T-helper 2 cell treated with Interferon-gamma antibody and Interleukin-4, amounts not matched to agents 5 μg/mL and 100 μg/mL, for 36 hours (primary cell): Measurements from ENCODE around the gene TRIM24.
"Not testable (repeated sequence)": the region's sequence is repeated elsewhere in the genome, so short reads cannot be mapped to it uniquely, and the experiment has no call there.

ENCODE experiments used
- DNase-seq: peaks from one replicate; pipeline ENCODE4 v3.0.0; 2021; ENCODE audit warnings: low spot score
- H3K27ac Mint-ChIP-seq: one replicate; pipeline ENCODE4 v1.8.0; 2021; ENCODE audit warnings: mild to moderate bottlenecking, mixed read lengths
- H3K27me3 Mint-ChIP-seq: one replicate; pipeline ENCODE4 v1.8.0; 2021; ENCODE audit warnings: low read depth, mixed read lengths
- H3K36me3 Mint-ChIP-seq: one replicate; pipeline ENCODE4 v1.8.0; 2021; ENCODE audit warnings: low read depth, mixed read lengths
- H3K4me1 Mint-ChIP-seq: one replicate; pipeline ENCODE4 v1.8.0; 2021; ENCODE audit warnings: low read depth, mixed read lengths
- H3K4me3 Mint-ChIP-seq: one replicate; pipeline ENCODE4 v1.8.0; 2022; ENCODE audit warnings: mild to moderate bottlenecking, moderate library complexity, mixed read lengths
- H3K9me3 Mint-ChIP-seq: one replicate; pipeline ENCODE4 v1.8.0; 2021; ENCODE audit warnings: mixed read lengths

Gene TRIM24

GRCh38 chr7:138495485-138495884 lies 35.4 kb downstream of the TRIM24 start:
- no peak for DNase-seq
- Mint-ChIP-seq H3K4me3 (no peak overlapping the region), H3K27ac (no peak overlapping the region), H3K4me1 (peaks cover 14% of the 10 kb centered on the region), H3K9me3 (peaks cover 3% of the 10 kb centered on the region), H3K27me3 (no peaks in the 10 kb centered on the region), H3K36me3 (peaks cover 40% of the 10 kb centered on the region)

GRCh38 chr7:138499340-138499739 lies 39.3 kb downstream of the TRIM24 start:
- peaks cover 34% of the 10 kb centered on the region for H3K36me3 Mint-ChIP-seq

GRCh38 chr7:138500303-138500702 lies 40.2 kb downstream of the TRIM24 start:
- not testable (repeated sequence) for H3K27me3 Mint-ChIP-seq, H3K4me3 Mint-ChIP-seq, H3K27ac Mint-ChIP-seq, H3K9me3 Mint-ChIP-seq, DNase-seq
- Mint-ChIP-seq H3K36me3 (peaks cover 41% of the 10 kb centered on the region), H3K4me1 (peaks cover 10% of the 10 kb centered on the region)

More at GRCh38 chr7:138499340-138499739, 39.3 kb downstream of the TRIM24 start:
- no peak overlapping the region for H3K27ac Mint-ChIP-seq
- peaks cover 3% of the 10 kb centered on the region for H3K9me3 Mint-ChIP-seq
- no peak overlapping the region for H3K4me3 Mint-ChIP-seq
- peaks cover 10% of the 10 kb centered on the region for H3K4me1 Mint-ChIP-seq
- no peaks in the 10 kb centered on the region for H3K27me3 Mint-ChIP-seq
- no peak for DNase-seq

GRCh38 chr7:138500892-138501291 lies 40.8 kb downstream of the TRIM24 start:
- H3K27ac Mint-ChIP-seq: no peak overlapping the region
- peaks cover 10% of the 10 kb centered on the region for H3K4me1 Mint-ChIP-seq
- peaks cover 3% of the 10 kb centered on the region for H3K9me3 Mint-ChIP-seq
- DNase-seq: no peak
- no peak overlapping the region for H3K4me3 Mint-ChIP-seq
- peaks cover 44% of the 10 kb centered on the region for H3K36me3 Mint-ChIP-seq
- no peaks in the 10 kb centered on the region for H3K27me3 Mint-ChIP-seq

- Mint-ChIP-seq H3K4me1 (peaks cover 16% of the 10 kb centered on the region), H3K36me3 (peaks cover 49% of the 10 kb centered on the region), H3K4me3 (no peak overlapping the region), H3K27ac (no peak overlapping the region), H3K9me3 (peaks cover 3% of the 10 kb centered on the region), H3K27me3 (no peaks in the 10 kb centered on the region)
- no peak for DNase-seq
These were observed 42.1 kb downstream of the TRIM24 start for GRCh38 chr7:138502023-138502767.

- Mint-ChIP-seq H3K27me3 (no peaks in the 10 kb centered on the region), H3K36me3 (peaks cover 51% of the 10 kb centered on the region), H3K4me3 (no peak overlapping the region), H3K27ac (no peak overlapping the region), H3K4me1 (peaks cover 20% of the 10 kb centered on the region), H3K9me3 (peaks cover 5% of the 10 kb centered on the region)
- DNase-seq: no peak
These were observed 45.4 kb downstream of the TRIM24 start for GRCh38 chr7:138505361-138505873.

- no peaks in the 10 kb centered on the region for H3K27me3 Mint-ChIP-seq
- H3K36me3 Mint-ChIP-seq: peaks cover 59% of the 10 kb centered on the region
- H3K4me3 Mint-ChIP-seq: no peak overlapping the region
- peaks cover 19% of the 10 kb centered on the region for H3K4me1 Mint-ChIP-seq
- H3K9me3 Mint-ChIP-seq: peaks cover 7% of the 10 kb centered on the region
- H3K27ac Mint-ChIP-seq: peak overlapping the region; percentile 20
- DNase-seq: no peak
These were observed 46.7 kb downstream of the TRIM24 start for GRCh38 chr7:138506764-138507163.

- Mint-ChIP-seq H3K9me3 (peaks cover 9% of the 10 kb centered on the region), H3K27me3 (no peaks in the 10 kb centered on the region), H3K4me1 (peaks cover 18% of the 10 kb centered on the region), H3K27ac (peak overlapping the region; percentile 50), H3K4me3 (no peak overlapping the region), H3K36me3 (peaks cover 75% of the 10 kb centered on the region)
- no peak for DNase-seq
These were observed 49.9 kb downstream of the TRIM24 start for GRCh38 chr7:138510003-138510402.

- no peak overlapping the region for H3K27ac Mint-ChIP-seq
- peaks cover 9% of the 10 kb centered on the region for H3K9me3 Mint-ChIP-seq
- H3K36me3 Mint-ChIP-seq: peaks cover 74% of the 10 kb centered on the region
- no peaks in the 10 kb centered on the region for H3K27me3 Mint-ChIP-seq
- peaks cover 12% of the 10 kb centered on the region for H3K4me1 Mint-ChIP-seq
- no peak overlapping the region for H3K4me3 Mint-ChIP-seq
- DNase-seq: no peak
These were observed 52.2 kb downstream of the TRIM24 start for GRCh38 chr7:138512092-138512858.

GRCh38 chr7:138512885-138513284 lies 52.8 kb downstream of the TRIM24 start:
- Mint-ChIP-seq H3K9me3 (peaks cover 9% of the 10 kb centered on the region), H3K27me3 (no peaks in the 10 kb centered on the region), H3K36me3 (peaks cover 77% of the 10 kb centered on the region), H3K4me3 (no peak overlapping the region), H3K27ac (no peak overlapping the region), H3K4me1 (peaks cover 12% of the 10 kb centered on the region)
- DNase-seq: no peak

- DNase-seq: no peak
- no peaks in the 10 kb centered on the region for H3K27me3 Mint-ChIP-seq
- H3K9me3 Mint-ChIP-seq: peaks cover 9% of the 10 kb centered on the region
- H3K27ac Mint-ChIP-seq: no peak overlapping the region
- peaks cover 9% of the 10 kb centered on the region for H3K4me1 Mint-ChIP-seq
- H3K36me3 Mint-ChIP-seq: peaks cover 72% of the 10 kb centered on the region
- no peak overlapping the region for H3K4me3 Mint-ChIP-seq
These were observed 53.3 kb downstream of the TRIM24 start for GRCh38 chr7:138513344-138513871.

GRCh38 chr7:138514044-138514443 lies 54.0 kb downstream of the TRIM24 start:
- H3K27ac Mint-ChIP-seq: no peak overlapping the region

GRCh38 chr7:138515001-138515528 lies 55.0 kb downstream of the TRIM24 start:
- Mint-ChIP-seq H3K4me3 (no peak overlapping the region), H3K27ac (no peak overlapping the region), H3K27me3 (no peaks in the 10 kb centered on the region), H3K36me3 (peaks cover 79% of the 10 kb centered on the region), H3K4me1 (peaks cover 4% of the 10 kb centered on the region), H3K9me3 (peaks cover 6% of the 10 kb centered on the region)
- no peak for DNase-seq

More at GRCh38 chr7:138514044-138514443, 54.0 kb downstream of the TRIM24 start:
- Mint-ChIP-seq H3K4me1 (peaks cover 9% of the 10 kb centered on the region), H3K9me3 (peaks cover 9% of the 10 kb centered on the region), H3K36me3 (peaks cover 74% of the 10 kb centered on the region), H3K27me3 (no peaks in the 10 kb centered on the region), H3K4me3 (no peak overlapping the region)
- DNase-seq: no peak
